Measurements from ENCODE around the gene SDR42E1. TPM values are rescaled to one million over a fixed set of nuclear protein-coding genes. Genes with fewer than 3 reads are reported as not detected.

Gene SDR42E1
- total and polyA plus RNA-seq, 4 donors = 1.9 to 6.5 (median 3.3) TPM

- no peak for TF ChIP-seq CTCF (IDR thresholded peaks at IDR 0.05; ENCODE audit: low read depth, low read length, missing input control)
- no peak for TF ChIP-seq GABPA (IDR thresholded peaks at IDR 0.05 in 1 of 2, conservative IDR thresholded peaks at IDR 0.05 in 1 of 2)
- no peak for TF ChIP-seq RAD21 (IDR thresholded peaks at IDR 0.05)
- no peak for TF ChIP-seq JUND (IDR thresholded peaks at IDR 0.05)
- TF ChIP-seq SP1 (IDR thresholded peaks at IDR 0.05) = no peak
These were observed 6.8 kb upstream of the SDR42E1 start (continued) for GRCh38 chr16:82017911-82018568.

GRCh38 chr16:82016964-82017363 is 5.7 kb upstream of the SDR42E1 start:
- H3K27me3 ChIP-seq (ENCODE audit: control insufficient read depth in 4 of 4, insufficient read depth in 4 of 4, low read length in 3 of 4) = no peaks in the 10 kb centered on the region
- no peak overlapping the region for H3K4me3 ChIP-seq (ENCODE audit: low read depth in 1 of 3, low read length in 3 of 3)
- H3K9me3 ChIP-seq (ENCODE audit: control insufficient read depth in 4 of 4, low read length in 3 of 4) = peaks cover 0 to 2% (median 1%) of the 10 kb centered on the region in 4 donors
- no peak for DNase-seq (ENCODE audit: low spot score)
- no peaks in the 10 kb centered on the region for H3K36me3 ChIP-seq (ENCODE audit: control insufficient read depth in 4 of 4, insufficient read depth in 3 of 4, low read depth in 1 of 4, low read length in 3 of 4)
- WGBS = 88% methylated on average over 2 of the region's 2 CpGs
- TF ChIP-seq ATF3 (IDR thresholded peaks at IDR 0.05) = no peak
- TF ChIP-seq EGR1 (IDR thresholded peaks at IDR 0.05; ENCODE audit: low read depth in 2 of 2) = no peak
- no peak for TF ChIP-seq YY1 (IDR thresholded peaks at IDR 0.05)
- TF ChIP-seq CTCF (IDR thresholded peaks at IDR 0.05; ENCODE audit: low read depth, low read length, missing input control) = no peak
- H3K4me1 ChIP-seq (ENCODE audit: control insufficient read depth in 4 of 4, insufficient read depth in 4 of 4, low read length in 3 of 4) = peaks cover 0 to 8% (median 5%) of the 10 kb centered on the region in 4 donors
- no peak overlapping the region for H3K27ac ChIP-seq (ENCODE audit: low read depth in 1 of 2, low read length in 2 of 2)
- H3K9ac ChIP-seq (ENCODE audit: low read depth in 1 of 2, low read length in 2 of 2) = no peak overlapping the region

- Histone ChIP-seq H3K4me3 (ENCODE audit: low read depth in 1 of 3, low read length in 3 of 3) (no peak overlapping the region), H3K27ac (ENCODE audit: low read depth in 1 of 2, low read length in 2 of 2) (no peak overlapping the region), H3K9ac (ENCODE audit: low read depth in 1 of 2, low read length in 2 of 2) (no peak overlapping the region), H3K4me1 (ENCODE audit: control insufficient read depth in 4 of 4, insufficient read depth in 4 of 4, low read length in 3 of 4) (peaks cover 0 to 8% (median 5%) of the 10 kb centered on the region in 4 donors), H3K9me3 (ENCODE audit: control insufficient read depth in 4 of 4, low read length in 3 of 4) (peaks cover 0 to 2% (median 1%) of the 10 kb centered on the region in 4 donors), H3K36me3 (ENCODE audit: control insufficient read depth in 4 of 4, insufficient read depth in 3 of 4, low read depth in 1 of 4, low read length in 3 of 4) (no peaks in the 10 kb centered on the region), H3K27me3 (ENCODE audit: control insufficient read depth in 4 of 4, insufficient read depth in 4 of 4, low read length in 3 of 4) (no peaks in the 10 kb centered on the region)
- TF ChIP-seq RAD21 (IDR thresholded peaks at IDR 0.05) = peak in 1 of 2 donors; percentile 8
- no peak for TF ChIP-seq JUND (IDR thresholded peaks at IDR 0.05)
- peak; percentile 12 for TF ChIP-seq CTCF (IDR thresholded peaks at IDR 0.05; ENCODE audit: low read depth, low read length, missing input control)
- no peak for TF ChIP-seq MAX (IDR thresholded peaks at IDR 0.05)
- 36% methylated on average over 7 of the region's 7 CpGs for WGBS
- DNase-seq (ENCODE audit: low spot score) = no peak
These were observed 5.0 kb upstream of the SDR42E1 start for GRCh38 chr16:82016263-82016662.
